Globus pallidus (tissue), 1 donor: ENCODE results near the gene PSMA3.
A peak's percentile ranks its signal among the peaks of the same experiment; 100 is the strongest.
"Not testable (repeated sequence)": the region's sequence is repeated elsewhere in the genome, so short reads cannot be mapped to it uniquely, and the experiment has no call there.

ENCODE experiments used
- DNase-seq: peaks from one replicate; pipeline ENCODE4 v3.0.0-alpha.2; 2015; ENCODE audit warnings: low spot score

PSMA3 gene

GRCh38 chr14:58244556-58245387 lies at the start of gene PSMA3:
Gene PSMA3 (plus strand): TSS chr14:58244843. CDS start chr14:58244921, 78 bp downstream.
- DNase-seq: peak; percentile 98

- no peak for DNase-seq
These were observed 48.4 kb upstream of the PSMA3 start for GRCh38 chr14:58196198-58196597.

DNA sequence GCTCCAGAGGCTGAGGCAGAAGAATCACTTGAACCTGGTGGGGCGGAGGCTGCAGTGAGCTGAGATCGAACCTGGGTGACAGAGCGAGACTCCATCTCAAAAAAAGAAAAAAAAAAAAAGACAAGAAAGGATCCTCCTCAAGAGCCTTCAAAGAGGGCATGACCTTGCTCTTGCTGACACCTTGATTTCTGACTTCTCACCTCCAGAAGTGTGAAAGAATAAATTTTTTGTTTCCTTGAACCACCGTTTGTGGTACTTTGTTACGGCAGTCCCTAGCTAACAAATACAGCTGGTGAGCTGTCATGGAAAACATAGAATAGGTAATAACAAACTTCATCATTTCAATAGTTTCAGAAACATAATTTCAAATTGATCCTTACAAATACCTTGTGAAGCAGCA lies 46.6 kb upstream of the PSMA3 start:
- DNase-seq: no peak

DNA sequence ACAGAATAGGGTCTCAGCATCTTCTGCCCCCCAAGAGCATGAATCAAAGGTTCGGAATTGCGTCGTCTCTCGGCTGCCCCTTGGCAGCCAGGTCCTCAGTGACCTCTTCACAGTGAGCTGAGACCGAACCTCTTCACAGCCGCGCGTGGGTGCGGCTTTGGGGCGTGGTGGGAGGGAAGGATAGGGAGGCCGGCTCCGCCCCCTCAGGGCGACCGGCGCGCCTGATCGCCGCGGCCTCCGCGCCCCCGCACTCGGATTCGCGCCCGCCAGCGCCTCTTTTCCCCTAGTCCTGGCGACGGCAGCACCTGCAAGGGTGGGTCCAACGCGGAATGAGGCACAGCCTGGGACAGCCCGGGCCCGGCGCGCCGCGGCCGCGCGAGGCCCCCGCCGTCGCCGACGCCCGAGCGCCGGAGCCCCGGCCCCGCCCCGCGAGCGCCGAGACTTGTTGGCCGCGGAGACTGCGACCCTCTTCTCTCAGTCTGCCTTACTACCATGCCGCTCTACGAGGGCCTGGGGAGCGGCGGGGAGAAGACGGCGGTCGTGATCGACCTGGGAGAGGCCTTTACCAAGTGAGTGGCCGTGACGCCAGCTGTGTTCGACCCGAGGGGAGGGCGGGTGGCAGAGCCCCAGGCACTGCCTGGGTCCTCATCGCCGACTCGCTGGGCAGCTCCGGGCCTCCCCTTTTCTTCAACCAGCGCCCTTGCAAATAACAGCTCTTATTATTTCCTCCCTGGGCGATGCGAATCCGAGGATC lies 44.7 kb upstream of the PSMA3 start, which contains the start of gene ACTR10:
TSS of gene ACTR10 (plus strand) at position 424 of the 754 bp plus-strand sequence. CDS start at position 493, 69 bp downstream.
- peak; percentile 79 for DNase-seq

DNA sequence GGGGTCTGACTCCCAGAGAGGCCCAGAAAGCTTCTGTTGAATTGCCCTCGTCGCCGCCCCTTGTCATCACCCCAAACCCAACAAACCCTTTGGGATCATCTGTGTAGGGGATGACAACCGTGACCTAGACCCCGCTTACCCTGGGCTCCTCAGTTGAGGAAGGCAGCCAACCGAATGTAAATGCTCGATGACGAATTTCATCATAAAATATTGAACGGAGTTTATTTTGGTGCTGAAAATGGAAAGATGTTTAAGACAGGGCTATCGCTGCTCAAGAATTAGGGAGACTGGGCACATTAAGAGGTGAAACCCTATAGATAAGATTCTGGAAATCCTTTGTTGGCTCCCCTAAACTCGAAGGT lies 44.2 kb upstream of the PSMA3 start:
- DNase-seq: no peak

DNA sequence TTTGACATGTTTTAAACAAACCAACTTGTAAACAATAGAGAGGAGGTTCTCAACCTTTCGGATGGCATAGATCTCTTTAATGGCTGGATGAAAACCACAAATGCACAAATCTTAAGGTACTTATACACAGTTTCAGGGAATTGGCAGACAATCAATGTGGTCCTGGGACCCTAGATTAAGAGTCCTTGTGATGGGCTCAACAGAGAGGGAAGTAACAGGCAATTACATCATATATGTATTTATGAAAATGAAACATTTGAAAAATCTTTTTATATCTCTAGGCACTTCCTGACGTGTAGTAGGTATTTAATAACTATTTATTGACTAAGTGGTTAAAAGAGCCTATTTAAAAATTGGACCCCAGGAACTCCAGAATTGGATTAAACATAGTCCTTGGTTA lies 43.8 kb upstream of the PSMA3 start:
- DNase-seq: no peak

DNA sequence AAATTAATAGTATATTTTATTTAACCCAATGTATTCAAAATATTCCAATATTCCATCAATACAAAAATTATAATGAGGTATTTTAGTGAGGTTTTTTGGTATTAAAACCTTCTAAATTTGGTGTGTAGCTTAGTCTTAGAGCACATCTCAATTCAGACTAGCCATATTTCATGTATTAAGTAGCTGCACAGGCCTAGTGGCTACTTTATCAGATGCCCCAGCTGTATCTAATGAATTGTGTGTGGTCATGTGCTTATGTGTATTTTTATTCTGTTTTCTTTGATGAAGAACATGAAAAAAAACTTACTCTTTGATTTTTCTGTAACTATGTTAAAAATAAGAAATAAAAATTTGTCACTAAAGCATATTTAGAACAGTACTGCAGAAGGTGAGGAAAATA lies 31.5 kb upstream of the PSMA3 start:
- no peak for DNase-seq

DNA sequence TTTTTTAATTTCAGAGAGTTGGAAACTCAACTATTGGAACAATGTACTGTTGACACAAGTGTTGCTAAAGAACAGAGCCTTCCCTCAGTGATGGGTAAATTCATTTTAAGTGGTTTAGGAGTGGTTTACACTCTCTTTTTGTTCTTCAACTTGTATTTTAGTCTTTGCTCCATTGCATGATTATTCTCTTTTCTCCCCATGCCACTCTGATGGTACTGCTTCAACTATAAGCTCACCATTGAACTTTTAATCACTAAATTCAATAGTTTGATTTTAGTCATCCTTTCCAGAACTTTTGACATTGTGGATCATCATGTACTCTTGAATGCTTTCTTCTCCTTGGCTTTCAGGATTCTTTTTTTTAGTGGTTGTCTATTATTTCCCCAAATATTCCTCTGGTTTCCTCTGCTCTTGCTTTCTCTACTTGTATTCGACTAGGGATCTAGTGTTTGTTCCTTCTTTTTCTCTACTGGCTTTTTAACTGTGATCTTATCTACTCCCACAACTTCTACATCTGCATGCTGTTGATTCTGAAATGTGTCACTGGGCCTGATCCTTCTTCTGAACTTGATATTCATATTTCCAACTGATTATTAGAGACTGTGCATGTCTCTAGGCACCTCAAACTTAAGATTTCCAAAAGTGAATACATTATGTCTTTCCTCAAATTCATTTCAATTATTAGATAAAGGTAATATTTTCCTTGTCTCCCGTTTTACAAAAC lies 29.3 kb upstream of the PSMA3 start:
- no peak for DNase-seq

GRCh38 chr14:58216544-58216943 lies 28.1 kb upstream of the PSMA3 start:
- no peak for DNase-seq

- DNase-seq: no peak
These were observed 17.4 kb upstream of the PSMA3 start for GRCh38 chr14:58227096-58227819.

DNA sequence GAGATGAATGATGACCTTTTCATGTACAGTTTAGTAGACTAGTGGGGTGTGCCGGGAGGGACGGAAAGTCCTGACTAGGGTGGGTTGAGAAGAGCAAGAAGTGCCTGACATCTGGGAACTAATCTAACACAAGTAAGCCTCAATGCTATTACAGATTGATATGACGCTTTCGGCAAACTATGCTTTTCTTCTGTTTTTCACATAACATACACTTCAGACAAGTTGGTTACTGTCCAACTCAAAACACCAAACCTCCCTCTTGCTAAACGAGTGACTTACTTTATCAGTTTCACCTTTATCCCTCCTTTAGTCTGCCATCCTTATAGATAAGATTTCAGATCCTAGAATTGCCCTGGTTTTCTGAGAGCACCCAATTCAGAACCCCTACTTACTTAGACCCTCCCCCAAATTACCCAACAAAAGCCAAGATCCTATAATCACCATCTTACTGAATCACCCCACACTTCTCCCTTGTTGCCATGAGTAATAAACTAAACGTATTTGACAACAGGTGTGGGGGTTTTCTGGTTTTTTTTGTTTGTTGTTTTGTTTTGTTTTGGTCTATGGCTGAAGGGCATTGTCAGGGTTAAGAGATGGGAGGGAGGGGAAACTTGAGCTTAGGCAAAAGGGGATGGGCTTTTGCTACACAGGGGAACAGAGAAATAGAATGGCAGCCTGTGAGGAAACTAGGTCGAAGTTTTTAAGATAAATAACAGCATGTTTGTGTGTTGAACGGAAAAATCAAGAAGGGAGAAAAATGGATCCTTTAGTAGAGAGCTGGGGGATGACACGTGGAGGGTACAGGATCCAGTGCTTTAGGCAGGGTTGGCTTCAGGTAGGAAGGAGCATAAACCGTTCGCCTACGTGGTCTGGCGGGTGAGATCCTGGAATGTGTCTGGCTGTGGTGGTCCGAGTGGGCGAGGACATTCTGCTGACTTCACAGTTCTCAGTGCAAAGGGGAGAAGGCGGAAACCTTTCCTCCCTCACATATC lies 6.1 kb upstream of the PSMA3 start:
- peak; percentile 26 for DNase-seq

GRCh38 chr14:58239244-58240195 lies 5.1 kb upstream of the PSMA3 start:
- peak; percentile 77 for DNase-seq

GRCh38 chr14:58243790-58244555 lies 670 bp upstream of the PSMA3 start:
- no peak for DNase-seq

GRCh38 chr14:58245562-58245961 lies 919 bp downstream of the PSMA3 start:
- DNase-seq: no peak

DNA sequence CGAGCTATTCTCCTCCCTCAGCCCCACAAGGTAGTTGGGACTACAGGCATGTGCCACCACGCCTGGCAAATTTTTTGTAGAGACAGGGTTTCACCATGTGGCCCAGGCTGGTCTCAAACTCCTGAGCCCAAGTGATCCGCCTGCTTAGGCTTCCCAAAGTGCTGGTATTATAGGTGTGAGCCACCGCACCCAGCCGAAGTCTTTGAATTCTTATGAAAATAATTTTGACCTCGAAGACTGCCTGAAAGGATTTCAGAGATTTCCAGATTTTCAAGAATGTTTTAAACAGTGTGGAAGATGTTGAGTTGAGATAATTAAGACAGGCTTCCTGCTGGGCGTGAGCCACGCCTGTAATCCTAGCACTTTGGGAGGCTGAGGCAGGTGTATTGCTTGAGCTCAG lies 5.0 kb downstream of the PSMA3 start:
- no peak for DNase-seq

GRCh38 chr14:58258156-58258555 lies 13.5 kb downstream of the PSMA3 start:
- DNase-seq: no peak

GRCh38 chr14:58262005-58262404 lies 17.4 kb downstream of the PSMA3 start:
- DNase-seq: not testable (repeated sequence)

DNA sequence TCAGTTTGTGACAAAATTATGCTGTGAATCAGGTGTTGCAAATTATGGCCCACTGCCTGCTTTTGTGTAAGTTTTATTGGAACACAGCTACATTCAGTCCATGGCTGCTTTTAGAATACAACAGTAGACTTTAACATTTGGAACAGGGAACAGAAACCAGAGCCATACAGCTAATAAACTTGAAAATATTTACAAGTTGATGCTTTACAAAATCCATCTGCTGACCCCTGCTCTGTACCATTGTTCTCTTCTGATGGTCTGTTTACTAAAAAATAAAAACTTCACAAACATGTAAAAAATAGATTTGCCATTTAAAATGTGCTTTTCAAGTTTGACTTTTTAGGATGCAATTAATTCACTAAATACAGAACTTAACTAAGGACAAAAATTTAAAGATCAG lies 20.8 kb downstream of the PSMA3 start:
- DNase-seq: no peak

GRCh38 chr14:58270628-58271027 lies 26.0 kb downstream of the PSMA3 start:
- DNase-seq: no peak
